ENCODE measurements around the gene DCAF12.

DNA sequence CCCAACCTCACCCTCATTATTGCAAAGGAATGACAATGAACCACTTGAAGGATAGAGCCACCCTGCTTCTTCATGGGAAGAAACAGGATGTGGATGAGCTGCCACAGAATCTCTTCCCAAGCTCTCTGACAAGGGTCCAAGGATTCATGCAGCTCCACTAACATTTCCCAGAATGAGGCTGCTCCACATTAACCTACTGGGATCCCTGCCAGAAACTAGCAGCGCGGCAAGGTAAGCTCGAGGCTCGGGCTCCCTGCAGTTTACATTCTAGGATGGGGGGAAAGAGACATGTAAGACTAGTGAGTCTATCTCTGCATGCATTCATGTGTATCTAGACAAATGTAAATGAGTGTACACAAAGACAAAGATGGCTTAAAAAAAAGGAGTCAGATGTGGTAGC is 12.1 kb downstream of the DCAF12 start:
- TF ChIP-seq, protein P1, sequence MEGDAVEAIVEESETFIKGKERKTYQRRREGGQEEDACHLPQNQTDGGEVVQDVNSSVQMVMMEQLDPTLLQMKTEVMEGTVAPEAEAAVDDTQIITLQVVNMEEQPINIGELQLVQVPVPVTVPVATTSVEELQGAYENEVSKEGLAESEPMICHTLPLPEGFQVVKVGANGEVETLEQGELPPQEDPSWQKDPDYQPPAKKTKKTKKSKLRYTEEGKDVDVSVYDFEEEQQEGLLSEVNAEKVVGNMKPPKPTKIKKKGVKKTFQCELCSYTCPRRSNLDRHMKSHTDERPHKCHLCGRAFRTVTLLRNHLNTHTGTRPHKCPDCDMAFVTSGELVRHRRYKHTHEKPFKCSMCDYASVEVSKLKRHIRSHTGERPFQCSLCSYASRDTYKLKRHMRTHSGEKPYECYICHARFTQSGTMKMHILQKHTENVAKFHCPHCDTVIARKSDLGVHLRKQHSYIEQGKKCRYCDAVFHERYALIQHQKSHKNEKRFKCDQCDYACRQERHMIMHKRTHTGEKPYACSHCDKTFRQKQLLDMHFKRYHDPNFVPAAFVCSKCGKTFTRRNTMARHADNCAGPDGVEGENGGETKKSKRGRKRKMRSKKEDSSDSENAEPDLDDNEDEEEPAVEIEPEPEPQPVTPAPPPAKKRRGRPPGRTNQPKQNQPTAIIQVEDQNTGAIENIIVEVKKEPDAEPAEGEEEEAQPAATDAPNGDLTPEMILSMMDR (IDR thresholded peaks at IDR 0.05): no peak
- TF ChIP-seq POLR2AphosphoS5 (IDR thresholded peaks at IDR 0.05; ENCODE audit: low read depth, low read length) (no peak), TCF7L2 (IDR thresholded peaks at IDR 0.05; ENCODE audit: low read depth, low read length) (no peak)
- TF ChIP-seq, protein P2, sequence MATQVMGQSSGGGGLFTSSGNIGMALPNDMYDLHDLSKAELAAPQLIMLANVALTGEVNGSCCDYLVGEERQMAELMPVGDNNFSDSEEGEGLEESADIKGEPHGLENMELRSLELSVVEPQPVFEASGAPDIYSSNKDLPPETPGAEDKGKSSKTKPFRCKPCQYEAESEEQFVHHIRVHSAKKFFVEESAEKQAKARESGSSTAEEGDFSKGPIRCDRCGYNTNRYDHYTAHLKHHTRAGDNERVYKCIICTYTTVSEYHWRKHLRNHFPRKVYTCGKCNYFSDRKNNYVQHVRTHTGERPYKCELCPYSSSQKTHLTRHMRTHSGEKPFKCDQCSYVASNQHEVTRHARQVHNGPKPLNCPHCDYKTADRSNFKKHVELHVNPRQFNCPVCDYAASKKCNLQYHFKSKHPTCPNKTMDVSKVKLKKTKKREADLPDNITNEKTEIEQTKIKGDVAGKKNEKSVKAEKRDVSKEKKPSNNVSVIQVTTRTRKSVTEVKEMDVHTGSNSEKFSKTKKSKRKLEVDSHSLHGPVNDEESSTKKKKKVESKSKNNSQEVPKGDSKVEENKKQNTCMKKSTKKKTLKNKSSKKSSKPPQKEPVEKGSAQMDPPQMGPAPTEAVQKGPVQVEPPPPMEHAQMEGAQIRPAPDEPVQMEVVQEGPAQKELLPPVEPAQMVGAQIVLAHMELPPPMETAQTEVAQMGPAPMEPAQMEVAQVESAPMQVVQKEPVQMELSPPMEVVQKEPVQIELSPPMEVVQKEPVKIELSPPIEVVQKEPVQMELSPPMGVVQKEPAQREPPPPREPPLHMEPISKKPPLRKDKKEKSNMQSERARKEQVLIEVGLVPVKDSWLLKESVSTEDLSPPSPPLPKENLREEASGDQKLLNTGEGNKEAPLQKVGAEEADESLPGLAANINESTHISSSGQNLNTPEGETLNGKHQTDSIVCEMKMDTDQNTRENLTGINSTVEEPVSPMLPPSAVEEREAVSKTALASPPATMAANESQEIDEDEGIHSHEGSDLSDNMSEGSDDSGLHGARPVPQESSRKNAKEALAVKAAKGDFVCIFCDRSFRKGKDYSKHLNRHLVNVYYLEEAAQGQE (IDR thresholded peaks at IDR 0.05; ENCODE audit: insufficient read depth in 1 of 2, low read depth in 2 of 2, low read length in 1 of 2): no peak

All from Panc1 (cell line).